NCI-H1417 treated with DMSO at 0.1 percent for 48 hours (cell line): ENCODE results near the gene PCK1.

Source experiments
- DNase-seq: peaks from one replicate; lab custom pipeline; 2025; lab: John Stamatoyannopoulos, UW

PCK1 gene

DNA sequence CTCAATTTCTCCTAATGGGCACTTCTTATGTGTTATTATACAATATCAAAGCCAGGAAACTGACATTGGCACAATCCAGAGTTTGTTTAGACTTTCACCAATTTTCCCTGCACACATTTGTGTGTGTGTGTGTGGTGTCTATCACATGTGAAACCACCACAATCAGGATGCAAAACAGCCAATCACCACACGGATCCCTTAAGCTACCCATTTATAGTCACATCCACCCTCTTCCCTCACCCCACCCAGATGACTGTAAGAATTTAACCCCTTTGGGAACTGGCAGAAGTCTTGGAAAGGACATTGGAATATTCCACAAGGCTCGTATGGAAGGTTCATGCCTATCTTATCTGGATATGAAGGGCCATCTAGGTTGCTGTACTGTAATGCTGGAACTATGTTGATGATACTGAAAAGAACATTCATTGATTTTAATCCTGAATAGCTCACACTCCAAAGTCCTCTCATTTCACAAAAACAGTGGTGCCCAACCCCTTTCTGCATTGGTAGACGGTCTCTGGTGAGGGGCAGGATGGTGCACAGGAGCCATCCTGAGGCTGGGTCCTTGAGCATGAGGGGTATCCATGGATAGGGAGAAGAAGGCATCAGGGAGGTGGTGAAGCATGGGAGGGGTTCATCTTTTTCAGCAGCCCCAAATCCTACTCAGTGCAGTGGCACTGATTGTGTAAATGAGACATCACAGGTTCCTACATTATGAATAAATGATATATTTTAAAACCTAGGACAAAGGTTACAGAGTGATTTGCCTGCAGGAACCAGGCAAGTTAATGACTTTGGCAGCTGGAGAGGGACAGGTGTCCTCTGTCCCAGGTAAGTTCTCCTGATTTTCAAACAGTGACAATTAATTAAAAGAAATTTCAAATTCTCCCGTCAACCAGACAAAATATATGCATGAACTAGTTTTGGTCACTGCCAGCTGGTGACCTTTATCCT lies 23.9 kb upstream of the PCK1 start:
- no peak for DNase-seq

DNA sequence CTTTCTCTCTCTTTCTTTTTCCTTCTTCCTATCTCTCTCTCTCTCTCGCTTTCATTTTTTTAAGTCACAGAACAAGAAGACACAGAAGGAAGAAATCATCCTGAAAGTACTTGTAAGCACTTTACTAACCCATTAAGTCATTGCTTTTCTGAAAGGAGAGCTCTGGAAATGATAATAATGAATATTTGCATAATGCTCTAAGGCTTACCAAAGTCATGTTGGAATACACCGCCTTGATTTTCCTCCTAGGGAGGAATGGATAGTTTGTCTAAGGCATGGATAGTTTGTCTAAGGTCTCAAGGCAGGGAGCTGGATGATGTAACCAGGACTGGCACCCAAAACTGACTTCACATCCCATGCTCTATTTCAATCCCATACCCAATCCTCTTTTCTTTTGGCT lies 23.1 kb upstream of the PCK1 start:
- no peak for DNase-seq

DNA sequence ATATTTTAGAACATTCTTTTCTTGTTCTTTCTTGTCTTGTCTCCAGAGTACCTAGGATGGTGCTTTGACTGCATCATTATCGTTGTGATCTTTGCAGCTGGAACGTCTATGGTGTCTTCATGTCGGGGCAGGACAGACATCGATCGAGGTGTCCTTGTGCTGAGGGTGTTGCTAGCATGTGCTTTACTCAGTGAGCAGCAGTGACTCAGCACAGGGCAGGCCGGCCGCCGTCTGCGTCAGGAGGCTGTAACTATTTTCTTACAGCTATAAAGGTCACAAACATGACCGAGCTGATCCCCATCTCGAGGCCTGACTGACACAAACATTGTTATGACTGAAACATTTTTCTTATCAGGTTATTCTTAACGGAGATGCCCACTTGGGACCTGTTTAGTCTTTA lies 21.0 kb upstream of the PCK1 start:
- DNase-seq, result no peak

DNA sequence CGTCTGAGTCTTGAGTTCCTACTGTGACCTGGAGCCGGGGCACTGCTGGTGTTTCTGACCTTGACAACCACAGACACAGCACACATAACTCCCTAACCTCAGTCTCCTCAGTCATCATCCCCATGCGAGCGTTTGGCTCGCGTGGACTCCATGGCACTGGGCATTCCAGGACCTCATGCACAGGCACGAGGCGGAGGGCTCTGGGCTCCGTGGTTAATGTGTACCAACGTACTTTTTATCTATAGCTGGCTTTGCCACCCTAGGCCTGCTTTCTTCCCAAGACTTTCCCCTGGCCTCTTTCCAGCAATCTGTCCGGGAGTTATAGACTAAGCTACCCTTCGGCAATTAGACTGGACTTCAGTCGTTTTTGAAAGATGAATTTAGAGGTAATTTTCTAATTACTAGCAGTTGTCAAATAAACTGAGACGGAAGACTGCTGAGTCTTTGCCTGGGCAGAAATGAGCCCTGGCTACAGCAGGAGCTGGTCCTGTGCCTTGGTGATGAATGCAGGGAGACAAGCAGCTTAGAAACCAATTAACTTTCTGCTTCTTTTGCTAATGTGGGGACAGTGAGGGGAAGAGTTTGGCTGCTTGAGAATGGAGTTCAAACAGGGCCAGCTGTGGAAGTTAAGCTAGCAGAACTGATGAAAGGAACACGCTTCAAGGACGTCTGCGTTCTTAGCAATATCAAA lies 19.9 kb upstream of the PCK1 start:
- no peak for DNase-seq

DNA sequence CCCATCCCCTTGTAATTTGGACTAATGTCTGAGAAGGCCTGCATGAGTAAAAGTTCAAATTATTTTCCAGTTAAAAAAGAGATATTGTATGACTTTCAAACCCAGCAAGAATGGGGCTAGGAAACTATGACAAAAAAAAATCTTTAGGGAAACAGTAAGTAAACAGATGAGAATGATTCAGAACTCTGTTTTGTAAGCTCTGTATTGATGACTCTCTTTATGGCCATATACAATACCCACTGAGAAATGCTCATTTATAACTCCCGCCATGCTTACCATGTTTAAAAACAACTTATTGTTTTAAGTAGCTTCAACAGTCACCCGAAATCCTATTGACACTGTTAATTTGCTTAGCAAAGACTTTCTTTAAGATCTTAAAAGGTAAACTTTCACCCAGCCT lies 17.2 kb upstream of the PCK1 start:
- DNase-seq, result no peak

DNA sequence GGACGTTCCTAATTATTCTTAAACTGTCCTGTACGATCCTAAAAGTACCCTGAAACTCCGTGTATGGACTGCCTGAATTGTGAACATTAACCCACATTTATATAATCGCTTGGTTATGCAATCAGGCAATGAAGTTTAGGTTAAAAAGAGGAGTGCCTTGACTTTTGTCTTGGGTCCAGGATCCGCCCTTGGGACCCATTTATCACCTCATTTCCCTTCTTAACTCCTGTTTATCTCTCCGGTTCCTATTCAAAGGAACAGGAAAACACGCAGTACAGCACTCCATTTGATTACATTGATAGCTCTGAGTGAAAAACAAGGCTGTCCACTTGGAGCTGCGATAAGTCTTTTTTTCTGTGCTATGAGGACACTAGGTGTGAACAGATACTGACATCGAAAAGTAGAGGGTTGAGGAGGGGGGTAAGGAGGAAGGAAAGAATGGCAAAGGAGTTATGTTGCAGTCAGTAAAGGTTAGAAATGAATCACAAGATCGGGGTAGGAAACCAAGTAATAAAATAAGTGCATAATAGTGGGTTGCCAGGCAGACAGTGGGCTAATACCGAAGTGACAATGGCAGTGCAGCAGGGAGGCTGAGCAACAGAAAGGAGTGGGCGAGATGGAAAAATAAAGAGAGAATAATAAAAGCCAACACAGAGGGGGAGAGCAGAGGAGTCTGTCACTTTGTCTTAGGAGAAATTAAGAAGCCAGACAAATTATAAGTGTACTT lies 15.9 kb upstream of the PCK1 start:
- DNase-seq, result no peak

DNA sequence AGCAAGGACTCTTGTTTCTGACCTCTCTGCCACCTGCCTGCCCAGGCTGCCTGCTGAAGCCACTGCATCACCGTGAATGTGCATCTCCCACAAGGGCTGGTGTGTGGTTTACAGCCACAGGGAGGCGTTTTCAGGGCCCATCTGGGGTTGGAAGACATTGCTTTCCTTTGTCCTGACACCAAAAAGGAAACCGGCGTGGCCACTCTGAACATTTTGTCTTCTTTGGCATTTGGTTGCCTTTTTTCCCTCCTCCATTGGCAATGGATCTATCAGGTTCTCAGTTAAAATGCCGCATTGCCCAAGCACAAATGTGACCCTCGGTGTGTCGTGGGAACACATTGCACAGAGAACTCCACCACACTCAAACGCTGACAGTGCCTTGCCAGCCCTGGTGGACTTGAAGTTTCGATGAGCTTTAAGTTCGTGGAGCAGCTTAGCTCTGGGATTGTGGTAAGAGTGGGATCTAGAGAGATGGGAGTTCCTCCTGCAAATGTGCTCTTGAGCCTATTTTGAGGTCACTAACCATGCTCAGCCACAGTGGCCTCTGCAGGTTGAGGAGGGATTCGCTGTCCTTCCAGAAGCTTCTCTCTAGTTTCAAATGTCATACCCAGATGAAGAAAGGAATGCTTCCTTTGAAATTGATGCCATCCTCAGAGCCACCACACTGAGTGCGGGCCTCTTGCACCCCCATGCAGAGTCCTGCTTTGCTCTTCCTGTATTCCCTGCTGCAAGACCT lies 14.8 kb upstream of the PCK1 start:
- no peak for DNase-seq

DNA sequence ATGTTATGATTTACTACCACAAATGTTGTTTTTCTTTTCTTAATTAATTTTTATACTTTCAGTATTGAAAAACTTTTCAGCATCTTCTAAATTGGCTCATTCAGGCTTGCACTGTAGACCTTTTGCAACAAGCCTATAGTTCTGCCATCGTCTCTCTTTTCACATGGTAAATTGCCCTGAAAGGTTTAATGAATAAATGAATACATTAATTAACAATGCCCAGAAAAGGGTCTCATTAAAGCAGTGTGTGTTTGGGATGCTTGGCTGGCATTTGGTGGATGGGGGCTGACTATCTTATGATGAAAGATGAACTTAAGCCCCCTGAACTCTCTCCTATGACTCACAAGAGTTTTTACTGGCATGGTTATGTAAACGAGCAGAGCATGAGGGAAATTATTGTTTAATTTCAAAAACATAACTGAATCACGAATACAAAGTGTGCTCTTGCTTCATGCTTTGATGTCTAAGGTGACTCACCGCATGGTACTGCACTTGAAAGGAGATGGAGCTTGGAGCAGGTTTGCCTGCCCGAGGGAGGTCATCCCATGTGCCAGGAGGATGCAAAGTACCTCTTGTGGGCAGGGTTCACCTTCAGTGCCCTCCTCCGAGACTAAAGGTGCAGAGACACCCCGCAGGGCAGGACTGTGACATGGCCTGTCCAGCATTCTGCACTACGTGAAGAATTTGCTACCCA lies 13.8 kb upstream of the PCK1 start:
- no peak for DNase-seq

DNA sequence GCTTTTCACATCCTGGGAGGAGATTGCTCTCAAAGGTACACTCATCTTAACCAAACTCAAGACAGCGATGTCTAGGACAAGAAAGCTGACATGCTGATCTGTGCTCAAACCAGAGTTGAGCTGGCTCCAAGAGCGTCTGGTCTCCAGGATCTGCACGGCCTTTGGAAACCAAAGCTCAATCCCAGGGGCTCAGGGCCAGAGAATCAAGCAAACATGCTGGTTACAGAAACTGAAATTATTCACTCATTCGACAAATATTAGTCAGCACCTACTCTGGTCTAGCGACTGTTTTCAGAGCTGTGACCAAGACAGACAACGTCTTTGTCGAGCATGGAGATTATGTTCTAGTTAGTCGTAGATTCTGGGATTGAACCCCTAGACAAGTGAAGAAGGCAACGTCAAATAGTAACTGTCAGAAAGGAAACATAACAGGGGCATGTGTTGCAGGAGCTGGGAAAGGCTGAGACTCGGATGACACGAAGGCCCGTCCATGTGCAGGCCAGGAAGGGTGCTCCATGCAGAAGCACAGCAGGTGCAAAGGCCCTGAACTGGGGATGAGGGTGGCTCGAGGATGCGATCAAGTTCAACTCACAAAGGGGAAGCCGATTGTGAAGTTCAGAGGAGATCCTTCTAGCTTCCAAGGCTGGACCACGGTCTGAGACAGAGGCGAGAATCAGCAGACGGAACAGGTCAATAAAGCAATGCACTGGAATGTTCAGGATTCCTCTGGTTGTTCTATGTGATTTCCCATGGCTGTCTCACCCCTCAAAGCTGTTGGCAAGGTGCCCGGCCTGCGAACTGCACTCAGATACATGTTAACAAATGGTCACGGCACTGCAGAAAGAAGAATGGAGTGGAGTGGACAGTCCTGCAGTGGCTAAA lies 12.5 kb upstream of the PCK1 start:
- DNase-seq, result no peak

DNA sequence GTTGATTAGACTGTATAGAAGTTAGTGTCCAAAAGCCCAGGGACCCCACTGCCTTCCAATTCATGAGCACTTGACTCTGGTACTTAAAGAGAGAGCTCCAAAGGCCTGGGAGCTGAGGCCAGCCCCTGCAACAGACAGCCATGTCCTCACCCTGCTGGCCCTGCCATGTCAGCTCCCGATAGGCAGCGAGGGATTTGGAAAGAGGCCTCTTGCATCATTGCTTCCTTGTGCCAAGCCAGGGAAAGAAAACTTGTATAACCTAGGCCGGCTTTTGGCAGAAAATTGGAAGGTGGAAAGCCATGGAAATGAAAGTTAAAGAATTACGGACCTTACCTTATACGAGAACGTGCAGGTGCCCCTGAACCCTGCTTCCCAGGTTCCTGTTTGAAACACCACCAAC lies 8.4 kb upstream of the PCK1 start:
- DNase-seq, result no peak

DNA sequence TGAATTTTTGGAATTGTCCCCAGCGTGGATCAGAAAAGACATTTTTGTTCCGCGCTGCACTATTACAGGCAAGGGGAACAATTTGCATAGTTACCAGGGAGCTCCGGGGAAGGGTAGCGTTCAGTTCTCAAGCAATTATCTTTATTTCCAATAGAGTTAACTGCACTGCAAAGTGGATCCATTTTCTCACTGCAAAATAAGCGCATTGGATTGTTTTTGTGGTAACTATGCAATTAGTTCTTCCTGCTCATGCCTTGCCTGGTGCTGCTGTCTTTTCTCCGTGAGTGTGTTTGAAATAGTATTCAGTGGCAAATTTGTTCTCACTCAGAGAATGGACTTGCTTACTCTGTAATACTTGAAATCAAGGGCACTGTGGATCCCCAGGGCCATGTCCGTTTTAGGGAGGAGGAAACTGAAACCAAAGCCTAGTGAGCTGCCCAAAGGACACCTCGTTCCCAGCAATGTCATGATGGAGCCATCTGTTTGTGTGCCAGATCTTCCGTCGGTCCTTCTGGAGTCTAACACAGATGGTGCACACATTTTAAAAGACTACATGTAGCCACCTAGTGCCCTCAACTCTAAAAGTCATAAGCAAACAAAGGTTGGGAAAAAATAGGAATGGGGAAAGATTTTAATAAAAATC lies 7.4 kb upstream of the PCK1 start:
- DNase-seq, result no peak

DNA sequence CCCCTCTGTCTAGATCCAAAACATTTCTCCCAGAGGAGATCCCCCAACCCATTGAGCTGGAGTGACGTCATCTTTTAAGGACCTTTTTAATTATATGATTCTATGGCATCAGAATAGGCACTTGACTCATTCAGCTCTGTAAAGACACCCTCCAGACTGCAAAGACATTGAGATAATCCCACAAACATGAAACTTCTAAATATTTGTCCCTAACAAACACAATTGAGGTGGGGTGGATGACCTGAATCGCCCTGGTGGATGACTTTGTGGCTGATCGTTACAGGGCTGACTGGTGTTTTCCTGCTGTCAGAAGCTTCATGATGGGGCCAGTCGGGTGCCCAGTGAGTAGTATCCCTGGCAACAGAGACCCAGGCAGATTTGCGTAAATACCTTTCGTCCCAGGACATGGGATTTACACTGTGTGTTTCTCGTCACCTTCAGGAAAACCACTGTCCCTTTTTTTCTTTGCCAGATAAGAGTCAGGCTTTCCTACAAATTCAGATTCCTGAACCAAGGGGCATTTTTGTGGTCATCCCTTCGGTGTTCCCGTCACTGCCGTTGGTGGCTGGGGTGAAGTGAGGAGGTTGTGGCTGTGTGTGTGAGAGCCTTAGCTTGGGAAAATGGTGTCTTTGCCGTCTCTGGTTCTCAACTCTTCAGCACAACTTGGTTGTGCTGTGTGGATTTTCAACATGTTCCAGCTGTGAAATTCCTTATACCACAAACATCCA lies 5.3 kb upstream of the PCK1 start:
- no peak for DNase-seq

DNA sequence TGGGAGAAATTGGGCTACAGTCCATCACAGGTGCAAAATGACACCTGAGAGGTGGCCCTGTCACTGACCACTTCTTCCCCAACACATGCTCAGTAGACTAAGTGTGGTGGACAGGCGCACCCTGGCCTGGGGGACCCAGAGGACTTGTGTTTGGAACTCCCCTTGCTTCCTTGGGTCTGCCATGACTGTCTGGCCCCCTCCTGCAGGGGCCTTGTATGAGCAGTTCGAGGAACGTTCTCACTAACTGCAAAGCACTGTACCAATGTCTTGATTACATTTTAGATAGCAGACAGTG lies 4.0 kb upstream of the PCK1 start:
- DNase-seq, result no peak

DNA sequence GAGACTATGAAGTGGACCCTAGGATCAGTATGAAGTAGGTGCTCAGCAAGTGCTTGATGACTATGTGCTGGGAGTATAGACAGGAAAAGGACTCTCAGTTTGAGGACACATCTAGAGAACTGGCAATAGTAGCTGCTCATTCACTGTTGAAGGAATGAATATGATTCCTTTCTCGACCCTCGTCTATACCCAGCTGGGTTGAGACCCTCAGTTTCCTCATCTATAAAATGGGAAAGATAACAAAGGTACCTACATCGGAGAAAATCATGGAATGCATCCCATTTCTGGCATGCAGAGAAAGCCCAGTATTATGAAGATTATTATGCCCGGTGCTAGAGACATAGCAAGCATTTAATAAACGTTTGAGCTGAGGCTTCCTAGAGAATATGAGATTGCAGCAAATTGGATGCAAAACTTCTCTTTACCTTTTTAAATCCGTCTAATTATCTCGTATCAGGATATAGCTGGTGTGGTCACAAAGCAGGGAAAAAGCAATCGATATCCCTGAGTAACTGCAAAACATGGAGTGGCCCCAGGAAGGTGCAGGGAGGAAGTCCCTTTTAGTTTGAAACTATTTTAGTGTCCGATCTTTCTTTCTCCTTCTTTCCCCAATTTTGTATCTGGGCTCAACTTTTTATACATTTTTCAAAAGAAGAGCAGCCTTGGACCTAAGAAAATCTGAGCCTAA lies 2.8 kb upstream of the PCK1 start:
- DNase-seq, result no peak

DNA sequence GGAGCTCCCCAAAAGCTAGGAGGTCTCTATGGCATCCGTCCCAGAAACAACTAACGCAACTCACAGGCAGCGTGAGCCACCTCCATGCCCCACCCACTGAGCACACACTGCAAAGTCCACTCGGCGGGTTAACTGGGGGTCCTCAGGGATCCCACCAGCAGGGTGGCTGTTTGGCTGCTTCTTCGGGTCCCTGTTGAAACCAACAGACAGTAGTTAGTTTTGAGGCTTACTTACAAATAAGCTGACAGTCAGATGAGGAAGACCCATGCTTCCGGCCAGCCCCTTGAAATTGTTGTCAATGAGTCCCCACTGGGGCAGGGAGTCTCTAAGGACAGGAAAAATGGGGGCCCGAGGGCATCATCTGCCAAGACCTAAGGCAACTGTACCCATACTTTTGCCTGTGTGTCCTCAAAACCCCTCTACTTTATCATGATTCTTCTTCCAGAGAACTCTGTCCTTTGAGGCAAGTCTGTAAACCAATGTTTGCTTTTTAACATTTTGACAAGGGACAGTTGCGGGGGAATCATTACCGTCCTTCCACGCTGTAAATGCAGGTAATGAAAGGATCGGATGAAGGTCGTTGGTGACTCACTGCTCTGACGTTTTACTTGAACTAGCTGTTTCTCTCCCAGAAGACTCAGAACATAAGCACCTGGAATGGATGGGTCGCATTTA lies 2.2 kb upstream of the PCK1 start:
- DNase-seq, result no peak

DNA sequence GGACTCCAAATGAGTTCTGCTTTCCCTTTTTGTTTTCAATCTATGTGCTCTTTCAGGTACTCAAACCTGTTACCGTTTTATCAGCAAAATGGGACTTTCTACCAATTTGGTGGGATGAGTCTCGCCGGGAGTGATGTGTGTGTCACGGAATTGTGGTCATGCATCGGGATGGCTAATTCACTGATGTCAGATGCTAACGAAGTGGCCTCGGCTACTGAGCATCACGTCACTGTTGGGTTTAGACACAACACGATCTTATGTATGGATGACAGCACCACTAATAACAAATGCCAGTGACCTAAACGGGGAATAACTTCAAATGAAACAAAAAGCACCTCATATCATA lies 1.6 kb upstream of the PCK1 start:
- no peak for DNase-seq

DNA sequence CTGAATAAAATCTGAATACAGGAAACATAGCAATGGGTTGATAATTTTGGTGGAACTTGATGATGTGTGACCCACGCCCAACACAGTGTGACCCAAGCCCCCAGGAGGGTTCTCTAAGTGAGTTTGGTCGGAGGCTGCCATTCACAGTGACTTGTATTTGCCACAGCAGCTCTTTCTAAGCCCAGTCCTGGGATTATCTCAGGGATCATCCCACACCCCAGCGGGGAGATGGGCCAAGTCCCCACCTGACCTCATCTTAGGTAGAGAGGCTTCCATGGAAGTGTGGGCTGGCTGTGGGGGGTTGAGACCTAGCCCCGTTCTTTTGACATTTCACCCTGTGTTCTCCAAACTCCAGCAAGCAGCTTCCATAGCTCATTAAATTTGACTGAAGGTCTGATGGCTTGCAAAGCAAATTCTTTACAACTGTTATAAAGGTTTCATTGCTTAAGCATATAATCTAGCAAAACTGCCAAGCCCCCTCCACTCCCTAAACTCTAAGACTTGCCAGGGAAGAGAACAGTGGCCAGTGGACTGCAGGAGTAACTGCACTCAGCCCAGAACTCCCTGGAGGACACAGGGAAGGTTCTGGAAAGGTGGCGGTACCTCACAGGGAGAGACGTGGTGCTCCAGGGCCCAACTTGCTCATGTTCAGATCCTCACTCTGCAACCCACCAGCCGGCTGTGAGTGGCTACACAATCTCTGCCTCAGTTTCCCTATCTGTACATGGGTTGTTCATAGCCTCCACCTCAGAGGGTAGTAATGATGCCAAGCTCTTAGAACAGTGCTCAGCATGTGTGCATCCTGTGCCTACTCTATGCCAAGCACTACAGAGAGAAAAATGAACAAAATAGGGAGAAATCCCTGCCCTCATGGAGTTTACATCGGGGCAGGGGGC lies 1.0 kb upstream of the PCK1 start:
- no peak for DNase-seq
